ENCODE measurements around the gene ZNF628.

ZNF628 gene

DNA sequence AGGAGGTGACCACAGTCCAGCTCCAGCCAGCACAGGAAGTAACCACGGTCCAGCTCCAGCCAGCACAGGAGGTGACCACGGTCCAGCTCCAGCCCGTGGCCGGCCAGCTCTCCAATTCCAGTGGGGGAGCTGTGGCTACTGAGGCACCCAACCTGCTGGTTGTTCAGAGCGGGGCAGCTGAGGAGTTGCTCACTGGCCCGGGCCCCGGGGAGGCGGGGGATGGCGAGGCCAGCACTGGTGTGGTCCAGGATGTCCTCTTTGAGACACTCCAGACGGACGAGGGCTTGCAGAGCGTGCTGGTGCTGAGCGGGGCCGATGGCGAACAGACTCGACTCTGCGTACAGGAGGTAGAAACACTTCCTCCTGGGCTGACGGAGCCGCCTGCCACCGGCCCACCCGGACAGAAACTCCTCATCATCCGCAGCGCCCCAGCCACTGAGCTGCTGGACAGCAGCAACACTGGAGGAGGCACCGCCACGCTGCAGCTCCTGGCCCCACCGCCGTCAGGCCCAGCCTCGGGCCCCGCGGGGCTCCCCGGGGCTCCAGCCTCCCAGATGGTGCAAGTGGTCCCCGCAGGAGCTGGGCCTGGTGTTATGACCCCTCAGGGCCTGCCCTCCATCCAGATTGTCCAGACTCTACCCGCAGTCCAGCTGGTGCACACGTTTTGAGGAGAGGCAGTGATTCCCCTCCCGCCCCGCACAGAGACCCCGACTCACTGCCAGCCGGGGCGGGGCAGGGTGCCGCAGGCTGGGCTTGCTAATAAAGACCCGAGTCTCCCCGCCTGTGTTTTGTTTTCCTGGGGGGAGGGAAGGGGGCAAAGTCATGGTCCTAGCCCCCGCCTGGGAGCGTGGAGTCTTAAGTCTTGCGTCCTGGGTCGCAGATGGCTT, 7.5 kb downstream of the ZNF628 start:
- TF ChIP-seq, protein P1, sequence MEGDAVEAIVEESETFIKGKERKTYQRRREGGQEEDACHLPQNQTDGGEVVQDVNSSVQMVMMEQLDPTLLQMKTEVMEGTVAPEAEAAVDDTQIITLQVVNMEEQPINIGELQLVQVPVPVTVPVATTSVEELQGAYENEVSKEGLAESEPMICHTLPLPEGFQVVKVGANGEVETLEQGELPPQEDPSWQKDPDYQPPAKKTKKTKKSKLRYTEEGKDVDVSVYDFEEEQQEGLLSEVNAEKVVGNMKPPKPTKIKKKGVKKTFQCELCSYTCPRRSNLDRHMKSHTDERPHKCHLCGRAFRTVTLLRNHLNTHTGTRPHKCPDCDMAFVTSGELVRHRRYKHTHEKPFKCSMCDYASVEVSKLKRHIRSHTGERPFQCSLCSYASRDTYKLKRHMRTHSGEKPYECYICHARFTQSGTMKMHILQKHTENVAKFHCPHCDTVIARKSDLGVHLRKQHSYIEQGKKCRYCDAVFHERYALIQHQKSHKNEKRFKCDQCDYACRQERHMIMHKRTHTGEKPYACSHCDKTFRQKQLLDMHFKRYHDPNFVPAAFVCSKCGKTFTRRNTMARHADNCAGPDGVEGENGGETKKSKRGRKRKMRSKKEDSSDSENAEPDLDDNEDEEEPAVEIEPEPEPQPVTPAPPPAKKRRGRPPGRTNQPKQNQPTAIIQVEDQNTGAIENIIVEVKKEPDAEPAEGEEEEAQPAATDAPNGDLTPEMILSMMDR (conservative IDR thresholded peaks at IDR 0.05), result no peak
- peak overlapping the region; percentile 82; the same call in 1 of the 2 replicates for H3K27ac ChIP-seq

DNA sequence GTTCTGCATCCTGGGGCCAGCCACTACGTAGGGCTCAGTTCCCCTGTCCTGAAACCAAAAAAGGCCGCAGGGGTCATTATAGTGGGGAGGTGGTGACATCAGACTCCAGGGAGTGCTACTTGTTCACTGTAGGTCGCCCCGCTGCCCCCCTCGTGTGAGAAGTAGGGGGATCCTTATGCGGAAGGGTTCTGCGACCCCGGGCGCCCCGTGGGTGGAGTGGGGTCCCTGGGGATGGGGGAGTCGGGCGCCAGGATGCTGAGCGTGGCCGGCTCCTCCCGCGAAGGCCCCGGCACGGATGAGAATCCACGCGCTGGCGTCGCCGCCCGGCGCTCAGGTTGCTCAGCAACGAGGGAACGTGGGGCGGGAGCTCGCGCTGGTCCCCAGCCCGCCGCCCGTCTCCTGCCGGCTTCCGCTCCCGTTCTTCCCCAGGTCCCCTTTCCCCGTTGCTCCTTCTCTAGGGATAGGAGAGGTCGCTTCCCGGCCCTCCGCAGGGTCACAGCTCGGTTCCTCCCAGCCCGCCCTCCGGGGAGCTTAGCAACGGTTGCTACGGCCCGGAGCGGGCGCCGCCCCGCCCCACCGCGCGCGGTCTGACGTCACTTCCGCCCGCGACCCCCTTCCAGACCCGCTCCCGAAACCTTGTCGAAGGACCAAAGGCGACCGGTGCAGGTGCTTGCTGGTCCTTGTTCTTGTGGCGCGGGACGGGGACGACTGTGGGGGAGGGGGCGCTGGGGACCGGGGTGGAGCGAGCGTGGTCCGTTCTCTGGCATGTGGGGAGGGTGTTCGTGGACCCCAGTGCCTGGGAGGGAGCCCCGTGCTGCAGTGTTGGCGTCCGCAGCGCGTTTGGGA, 8.4 kb downstream of the ZNF628 start, which contains the start of gene NAT14:
Gene NAT14 (plus strand): TSS at position 596 of the 846 bp plus-strand sequence. CDS start 521 bp downstream, outside the sequence.
- H3K27ac ChIP-seq, result peak within 1 kb of the TSS; percentile 82

DNA sequence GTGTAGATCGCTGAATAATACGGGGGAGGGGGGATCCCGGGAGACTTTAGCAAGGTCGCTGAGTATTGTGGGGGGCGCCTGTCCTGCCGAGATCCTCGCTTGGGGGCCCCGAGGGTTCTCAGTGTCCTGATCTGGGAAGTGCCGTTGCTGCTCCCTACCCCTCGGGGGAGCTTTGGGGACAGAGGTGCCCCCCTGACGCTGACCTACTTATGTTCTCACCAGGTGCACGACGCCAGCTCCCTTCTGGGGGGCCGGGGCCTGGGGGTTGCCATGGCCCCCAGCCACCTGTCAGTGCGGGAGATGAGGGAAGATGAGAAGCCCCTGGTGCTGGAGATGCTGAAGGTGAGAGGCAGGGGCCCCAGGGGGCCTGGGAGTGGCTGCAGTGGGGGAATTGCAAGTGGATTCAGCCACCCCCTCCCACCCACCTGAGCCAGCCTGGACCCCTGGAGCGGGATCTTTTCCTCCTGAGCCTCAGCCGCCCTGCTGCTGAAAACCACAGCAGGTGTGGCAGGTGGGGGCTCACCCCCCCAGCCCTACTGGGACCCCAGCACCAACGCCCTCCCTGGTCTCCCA, 9.1 kb downstream of the ZNF628 start:
- peak overlapping the region; percentile 82 for H3K27ac ChIP-seq
- TF ChIP-seq, protein P1 (conservative IDR thresholded peaks at IDR 0.05), result no peak

More for the DNA sequence above, 8.4 kb downstream of the ZNF628 start, which contains the start of gene NAT14:
- TF ChIP-seq, protein P1 (conservative IDR thresholded peaks at IDR 0.05), result no peak

DNA sequence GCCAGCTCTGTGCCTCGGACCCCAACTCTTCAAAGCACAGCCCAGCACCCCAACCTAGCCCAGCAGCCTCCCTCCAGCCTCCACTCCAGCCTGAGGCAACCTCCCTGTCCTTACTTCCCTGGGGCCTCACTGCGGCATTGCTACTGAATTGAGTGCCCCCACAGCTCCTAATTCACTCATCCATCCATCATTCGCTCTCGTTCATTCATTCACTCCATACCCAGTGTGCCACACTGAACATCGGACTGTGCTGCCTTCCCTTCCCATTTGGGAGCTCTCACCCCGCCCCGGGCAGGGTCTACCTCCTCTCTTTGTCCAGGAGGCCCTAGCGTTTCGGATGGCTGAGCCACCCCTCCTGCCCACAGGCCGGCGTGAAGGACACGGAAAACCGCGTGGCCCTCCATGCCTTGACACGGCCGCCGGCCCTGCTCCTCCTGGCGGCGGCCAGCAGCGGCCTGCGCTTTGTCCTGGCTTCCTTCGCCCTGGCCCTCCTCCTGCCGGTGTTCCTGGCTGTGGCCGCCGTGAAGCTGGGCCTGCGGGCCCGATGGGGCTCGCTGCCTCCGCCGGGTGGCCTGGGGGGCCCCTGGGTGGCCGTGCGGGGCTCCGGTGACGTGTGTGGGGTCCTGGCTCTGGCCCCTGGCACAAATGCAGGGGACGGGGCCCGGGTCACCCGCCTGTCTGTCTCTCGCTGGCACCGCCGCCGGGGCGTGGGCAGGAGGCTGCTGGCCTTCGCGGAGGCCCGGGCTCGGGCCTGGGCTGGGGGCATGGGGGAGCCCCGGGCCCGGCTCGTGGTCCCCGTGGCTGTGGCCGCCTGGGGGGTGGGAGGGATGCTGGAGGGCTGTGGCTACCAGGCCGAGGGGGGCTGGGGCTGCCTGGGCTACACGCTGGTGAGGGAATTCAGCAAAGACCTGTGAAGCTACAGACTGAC, 9.9 kb downstream of the ZNF628 start:
- H3K27ac ChIP-seq, result 0 out of 2 replicates have a peak overlapping the region, but pooled peaks have one; percentile 82
- TF ChIP-seq, protein P1 (conservative IDR thresholded peaks at IDR 0.05), result no peak

DNA sequence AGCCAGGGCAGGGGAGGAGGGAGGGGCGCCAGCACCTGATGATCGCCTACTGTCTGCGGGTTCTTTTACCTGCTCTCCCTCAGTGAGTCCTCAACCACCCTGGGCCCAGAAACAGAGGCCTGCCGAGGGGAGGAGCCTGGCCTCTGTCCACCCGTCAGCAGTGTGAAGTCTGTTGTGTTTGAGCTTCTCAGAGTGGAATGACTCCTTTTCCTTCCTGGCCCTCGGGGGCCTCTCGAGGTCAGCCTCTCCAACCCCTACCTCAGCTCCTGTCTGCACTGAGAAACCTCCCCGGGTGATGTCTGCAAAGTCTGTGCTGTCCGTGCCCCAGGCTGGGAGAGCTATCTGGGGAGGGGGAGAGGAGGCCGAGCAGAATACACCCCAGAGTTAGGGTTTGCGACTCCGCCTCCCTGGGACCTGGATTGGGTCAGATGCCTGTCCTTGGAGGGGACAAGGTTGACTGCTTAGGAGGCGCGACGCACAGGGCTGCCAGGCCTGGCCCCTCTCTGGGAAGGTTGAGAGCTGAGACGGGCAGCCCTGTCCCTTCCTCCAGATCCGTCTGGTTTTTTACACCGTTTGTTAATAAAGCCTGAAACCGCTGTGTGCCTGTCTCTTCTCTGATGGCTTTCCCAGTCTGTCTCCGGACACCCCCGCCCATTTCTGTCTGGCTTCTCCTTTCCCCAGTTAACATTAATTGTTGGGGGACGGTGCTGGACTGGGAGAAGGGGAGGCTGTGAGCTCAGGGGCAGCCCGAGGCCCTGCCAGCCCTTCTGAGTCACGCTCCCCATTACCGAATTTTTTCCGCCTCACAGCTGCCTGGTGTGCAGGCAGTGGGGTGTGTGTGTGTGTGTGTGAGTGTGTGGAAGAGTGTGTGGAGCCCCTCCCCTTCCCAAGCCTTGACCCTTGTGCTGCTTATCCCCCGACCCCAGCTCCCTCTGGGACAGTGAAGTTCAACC, 10.8 kb downstream of the ZNF628 start:
- TF ChIP-seq, protein P1 (conservative IDR thresholded peaks at IDR 0.05), result no peak
- 0 out of 2 replicates have a peak overlapping the region, but pooled peaks have one; percentile 13 for H3K27ac ChIP-seq
